Endothelial cell of umbilical vein (primary cell): ENCODE measurements around the gene AGBL3. TPM values are rescaled to one million over a fixed set of nuclear protein-coding genes. Genes with fewer than 3 reads are reported as not detected.

Experiments used
- BruUV-seq: library from RNA; stranded (reverse); fragments of 400-500 nt; replicated peaks from 2 replicates; lab custom pipeline; 2021; lab: Mats Ljungman, UMichigan
- CTCF ChIA-PET: fragments of 300-600, 350-600 bp; sonication (Branson Sonifier 250); formaldehyde crosslinking; loops from one replicate; lab custom pipeline; 2021; ENCODE audit warnings: antibody characterized with exemption, inconsistent platforms; lab: Charles Lee
- POLR2A ChIA-PET: fragments of 300-600, 350-600 bp; sonication (Branson Sonifier 250); formaldehyde crosslinking; loops from one replicate; lab custom pipeline; 2021; ENCODE audit warnings: antibody characterized with exemption, inconsistent platforms; lab: Charles Lee
- DNase-seq: peaks from one replicate; pipeline ENCODE4 v3.0.0-alpha.2; 2011; ENCODE audit warnings: low read depth, low spot score
- FAIRE-seq: peaks from 2 replicates; lab custom pipeline; 2011; peaks lifted over from hg19 to GRCh38; lab: Jason Lieb, UNC
- H2AFZ ChIP-seq: 2 replicates; pipeline ENCODE4 v1.6.0; 2012; ENCODE audit warnings: low read depth, low read length, control low read depth, inconsistent platforms
- H3K27ac ChIP-seq: 2 replicates; pipeline ENCODE4 v1.5.1; 2011; ENCODE audit warnings: low read depth, mild to moderate bottlenecking, control low read depth, low read length, moderate library complexity; ENCODE audit not compliant: insufficient read depth
- H3K27me3 ChIP-seq, 2 experiments: 2 replicates each; pipeline versions ENCODE4 v1.6.0 to v1.6.1; 2011; ENCODE audit warnings: low read length in 2 of 2, mixed read lengths in 1 of 2; ENCODE audit not compliant: control insufficient read depth in 2 of 2, insufficient read depth in 2 of 2
- H3K36me3 ChIP-seq, 2 experiments: 2 replicates in 1 of 2; 3 replicates in 1 of 2; pipeline ENCODE4 v1.5.1; 2011; ENCODE audit warnings: low read length in 2 of 2, mild to moderate bottlenecking in 1 of 2, moderate library complexity in 1 of 2; ENCODE audit not compliant: control insufficient read depth in 2 of 2, insufficient read depth in 2 of 2; ENCODE audit errors: extremely low read depth in 1 of 2
- H3K4me1 ChIP-seq: 3 replicates; pipeline ENCODE4 v1.5.1; 2011; ENCODE audit warnings: mild to moderate bottlenecking, low read length; ENCODE audit not compliant: control insufficient read depth, insufficient read depth; ENCODE audit errors: extremely low read depth
- H3K4me2 ChIP-seq: 2 replicates; pipeline ENCODE4 v1.6.1; 2011; ENCODE audit warnings: low read length, control low read depth, mixed read lengths; ENCODE audit not compliant: insufficient read depth
- H3K4me3 ChIP-seq, 3 experiments: fragments of 200-600 bp in 1 of 3; sonication (generic), shearing (Covaris generic) in 1 of 3; replicated peaks in 1 of 3; 2 replicates each; pipeline ENCODE4 v1.5.1; 2011 to 2016; ENCODE audit warnings: control low read depth in 3 of 3, low read length in 3 of 3, mild to moderate bottlenecking in 2 of 3, inconsistent platforms in 1 of 3, low read depth in 1 of 3, moderate library complexity in 1 of 3; ENCODE audit not compliant: insufficient read depth in 1 of 3
- H3K79me2 ChIP-seq: 2 replicates; pipeline ENCODE4 v1.6.0; 2012; ENCODE audit warnings: low read length, inconsistent platforms; ENCODE audit not compliant: control insufficient read depth, insufficient read depth
- H3K9ac ChIP-seq: replicated peaks from 2 replicates; pipeline ENCODE3; 2011; ENCODE audit warnings: low read length, control low read depth; ENCODE audit not compliant: insufficient read depth; ENCODE audit errors: extremely low read depth
- H3K9me1 ChIP-seq: replicated peaks from 3 replicates; pipeline ENCODE4 v1.6.0; 2011; ENCODE audit warnings: mild to moderate bottlenecking, low read length; ENCODE audit not compliant: control insufficient read depth, insufficient read depth; ENCODE audit errors: extremely low read depth
- H3K9me3 ChIP-seq: replicated peaks from 2 replicates; pipeline ENCODE4 v1.5.1; 2012; ENCODE audit warnings: low read length, inconsistent platforms; ENCODE audit not compliant: control insufficient read depth, insufficient read depth
- H4K20me1 ChIP-seq: replicated peaks from 2 replicates; pipeline ENCODE3; 2011; ENCODE audit warnings: mild to moderate bottlenecking, low read length; ENCODE audit not compliant: control insufficient read depth, insufficient read depth; ENCODE audit errors: extremely low read depth
- CTCF ChIP-seq, 2 donors: IDR thresholded peaks; 1 replicate in 1 of 2; 2 replicates in 1 of 2; pipeline ENCODE4 v1.5.1; 2011; ENCODE audit warnings: low read length in 2 of 2, mild to moderate bottlenecking in 2 of 2, moderate library complexity in 2 of 2, control low read depth in 1 of 2, inconsistent platforms in 1 of 2, low read depth in 1 of 2; ENCODE audit not compliant: insufficient read depth in 1 of 2; ENCODE audit errors: extremely low read depth in 1 of 2
- EZH2 ChIP-seq: IDR thresholded peaks from 2 replicates; pipeline ENCODE4 v1.6.1; 2012; ENCODE audit warnings: borderline replicate concordance, low read depth, mild to moderate bottlenecking, moderate library complexity, low read length, inconsistent platforms; ENCODE audit not compliant: severe bottlenecking
- FOS ChIP-seq: IDR thresholded peaks from 2 replicates; pipeline ENCODE4 v1.6.1; 2011; ENCODE audit warnings: mild to moderate bottlenecking, low read length, moderate library complexity, borderline replicate concordance; ENCODE audit not compliant: insufficient read depth
- GATA2 ChIP-seq: IDR thresholded peaks from 2 replicates; pipeline ENCODE4 v1.7.0; 2011; ENCODE audit warnings: low read depth, mild to moderate bottlenecking, moderate library complexity, mixed read lengths, low read length; ENCODE audit not compliant: insufficient read length, insufficient read depth
- JUN ChIP-seq: IDR thresholded peaks from 2 replicates; pipeline ENCODE4 v1.6.1; 2011; ENCODE audit warnings: borderline replicate concordance, low read depth; ENCODE audit not compliant: insufficient read length, insufficient read depth
- MYC ChIP-seq: IDR thresholded peaks from one replicate; pipeline ENCODE4 v1.6.1; 2011; ENCODE audit warnings: mild to moderate bottlenecking, low read depth, low read length
- POLR2A ChIP-seq: IDR thresholded peaks from 2 replicates; pipeline ENCODE4 v1.6.1; 2012; ENCODE audit warnings: low read depth, mild to moderate bottlenecking, control low read depth, low read length
- POLR2AphosphoS5 ChIP-seq: IDR thresholded peaks from 2 replicates; pipeline ENCODE4 v1.6.1; 2012; ENCODE audit warnings: low read depth, mild to moderate bottlenecking, control low read depth, low read length, moderate library complexity; ENCODE audit not compliant: insufficient read depth
- dilution Hi-C: fragments of 300-500 bp; cut with MboI; formaldehyde crosslinking; loops from one replicate; pipeline ENCODE4 v1.15.0; 2019; ENCODE audit warnings: low sequenced_read_pairs; ENCODE audit not compliant: extremely low pct_ligation_motif_present
- intact Hi-C: fragments of 100-400 bp; cut with micrococcal nuclease; formaldehyde crosslinking; loops from one replicate; pipeline ENCODE4 v1.10.0; 2022
- polyA plus RNA-seq, 4 experiments: library from polyadenylated mRNA; depleted of rRNA in 3 of 4; stranded (reverse) in 3 of 4; unstranded in 1 of 4; fragments of >200 nt; gene quantifications; 2 replicates each; pipeline versions ENCODE4 v1.2.1 to v1.2.3, GENCODE V29; 2011 to 2012; ENCODE audit warnings: missing spikeins in 1 of 4
- total RNA-seq: library from RNA; stranded (reverse); gene quantifications from 2 replicates; pipeline ENCODE4 v1.2.3, GENCODE V29; 2021
- TF ChIP-seq, protein P1 (sequence below): IDR thresholded peaks from 2 replicates; pipeline ENCODE4 v1.6.1; 2011; ENCODE audit not compliant: insufficient read depth, insufficient read length

Gene AGBL3
- total and polyA plus RNA-seq, 2 donors (not counting 3 experiments of a cell fraction or from before 2014, with no cell fraction given) = 0.97 to 3.2 TPM

- Histone ChIP-seq H3K36me3 (no peaks in the 10 kb centered on the region), H3K9me1 (no peaks in the 10 kb centered on the region), H3K27ac (no peak overlapping the region), H4K20me1 (no peaks in the 10 kb centered on the region), H3K4me1 (peaks cover 33% of the 10 kb centered on the region), H3K9ac (no peak overlapping the region), H3K4me2 (no peak overlapping the region), H3K4me3 (no peak overlapping the region), H3K79me2 (no peaks in the 10 kb centered on the region), H2AFZ (no peak overlapping the region), H3K27me3 (no peaks in the 10 kb centered on the region), H3K9me3 (no peaks in the 10 kb centered on the region)
- FAIRE-seq (no peak), DNase-seq (no peak)
- BruUV-seq = no TSS peak
- intact Hi-C loops (no loop called here), dilution Hi-C loops (no loop called here)
- CTCF ChIA-PET = interaction anchor here (2.5 to 2.8 kb wide), 2 partner anchors 12 to 172 kb away, joined by 12 to 19 read pairs; partner anchors contain the start of genes AGBL3 and TMEM140
- POLR2A ChIA-PET = no interaction called here
- TF ChIP-seq, protein P1, sequence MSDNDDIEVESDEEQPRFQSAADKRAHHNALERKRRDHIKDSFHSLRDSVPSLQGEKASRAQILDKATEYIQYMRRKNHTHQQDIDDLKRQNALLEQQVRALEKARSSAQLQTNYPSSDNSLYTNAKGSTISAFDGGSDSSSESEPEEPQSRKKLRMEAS = no peak
- TF ChIP-seq GATA2 (no peak), FOS (no peak), MYC (no peak), EZH2 (no peak), CTCF (IDR thresholded peaks at IDR 0.05; ENCODE audit: extremely low read depth in 1 of 2, insufficient read depth in 1 of 2, low read depth in 1 of 2, low read length in 2 of 2) (no peak), POLR2A (no peak), POLR2AphosphoS5 (no peak), JUN (no peak)
These were observed 172.6 kb downstream of the AGBL3 start for GRCh38 chr7:135158874-135159273.
